ENCODE measurements around the gene DLK1.

Gene DLK1

DNA sequence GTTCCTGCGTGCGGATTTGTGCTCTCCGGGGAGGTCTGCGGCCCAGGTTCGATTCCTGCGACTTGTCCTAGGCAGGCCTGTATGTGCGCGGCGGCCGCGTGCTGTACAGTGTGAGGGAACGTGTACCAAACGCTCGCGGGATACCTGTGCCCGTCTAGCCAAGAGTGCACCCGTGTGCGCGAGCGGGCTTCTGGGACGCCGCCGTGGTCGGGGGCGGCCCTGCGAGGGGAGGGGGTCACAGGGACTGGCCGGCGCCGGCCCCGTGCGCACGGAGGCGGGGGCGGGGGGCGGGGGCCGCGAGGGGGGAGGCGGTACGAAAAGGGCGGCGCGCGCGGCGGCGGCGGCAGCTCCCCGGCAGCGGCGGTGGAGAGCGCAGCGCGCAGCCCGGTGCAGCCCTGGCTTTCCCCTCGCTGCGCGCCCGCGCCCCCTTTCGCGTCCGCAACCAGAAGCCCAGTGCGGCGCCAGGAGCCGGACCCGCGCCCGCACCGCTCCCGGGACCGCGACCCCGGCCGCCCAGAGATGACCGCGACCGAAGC lies at the start of gene DLK1:
DLK1 (plus strand) TSS at position 343 of the 536 bp plus-strand sequence; CDS start at position 520, 177 bp downstream.
- peaks cover 60% of the 10 kb centered on the region for H3K4me1 Mint-ChIP-seq
- no peaks in the 10 kb centered on the region for H3K9me3 Mint-ChIP-seq
- TF ChIP-seq, protein P1, sequence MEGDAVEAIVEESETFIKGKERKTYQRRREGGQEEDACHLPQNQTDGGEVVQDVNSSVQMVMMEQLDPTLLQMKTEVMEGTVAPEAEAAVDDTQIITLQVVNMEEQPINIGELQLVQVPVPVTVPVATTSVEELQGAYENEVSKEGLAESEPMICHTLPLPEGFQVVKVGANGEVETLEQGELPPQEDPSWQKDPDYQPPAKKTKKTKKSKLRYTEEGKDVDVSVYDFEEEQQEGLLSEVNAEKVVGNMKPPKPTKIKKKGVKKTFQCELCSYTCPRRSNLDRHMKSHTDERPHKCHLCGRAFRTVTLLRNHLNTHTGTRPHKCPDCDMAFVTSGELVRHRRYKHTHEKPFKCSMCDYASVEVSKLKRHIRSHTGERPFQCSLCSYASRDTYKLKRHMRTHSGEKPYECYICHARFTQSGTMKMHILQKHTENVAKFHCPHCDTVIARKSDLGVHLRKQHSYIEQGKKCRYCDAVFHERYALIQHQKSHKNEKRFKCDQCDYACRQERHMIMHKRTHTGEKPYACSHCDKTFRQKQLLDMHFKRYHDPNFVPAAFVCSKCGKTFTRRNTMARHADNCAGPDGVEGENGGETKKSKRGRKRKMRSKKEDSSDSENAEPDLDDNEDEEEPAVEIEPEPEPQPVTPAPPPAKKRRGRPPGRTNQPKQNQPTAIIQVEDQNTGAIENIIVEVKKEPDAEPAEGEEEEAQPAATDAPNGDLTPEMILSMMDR (IDR thresholded peaks at IDR 0.05; ENCODE audit: unreplicated experiment in 3 of 3): no peak
- no peaks in the 10 kb centered on the region for H3K36me3 Mint-ChIP-seq (ENCODE audit: low read depth)
- H3K27me3 Mint-ChIP-seq (ENCODE audit: low read depth): peaks cover 86% of the 10 kb centered on the region
- peak within 1 kb of the TSS in 2 of 3 experiments; percentile 26 to 43 for H3K27ac Mint-ChIP-seq
- peak within 1 kb of the TSS; percentile 71 to 91 (median 85) for H3K4me3 Mint-ChIP-seq

DNA sequence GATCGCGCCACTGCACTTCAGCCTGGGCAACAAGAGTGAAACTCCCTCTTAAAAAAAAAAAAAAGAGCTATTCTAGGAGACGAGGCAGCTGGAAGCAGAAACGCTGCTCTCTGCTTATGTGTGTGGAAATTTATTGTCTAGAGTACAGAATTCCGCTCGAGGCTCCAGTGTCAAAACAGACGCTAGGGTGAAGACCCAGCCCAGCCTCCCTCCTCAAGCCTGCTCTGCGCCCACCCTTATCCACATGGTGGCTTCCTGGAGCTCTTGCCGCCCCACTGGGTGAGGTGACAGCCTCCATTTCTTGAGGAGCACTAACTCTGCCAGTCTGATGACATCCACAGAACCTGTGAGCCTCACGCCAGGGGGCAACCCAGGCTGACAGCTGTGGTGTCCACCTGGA lies 49.5 kb upstream of the DLK1 start:
- TF ChIP-seq, protein P1 (IDR thresholded peaks at IDR 0.05; ENCODE audit: unreplicated experiment in 3 of 3): no peak
- no peaks in the 10 kb centered on the region for H3K36me3 Mint-ChIP-seq (ENCODE audit: low read depth)
- peaks cover 86% of the 10 kb centered on the region for H3K4me1 Mint-ChIP-seq
- no peaks in the 10 kb centered on the region for H3K9me3 Mint-ChIP-seq
- H3K4me3 Mint-ChIP-seq: peak overlapping the region in 1 of 3 experiments; percentile 39
- H3K27me3 Mint-ChIP-seq (ENCODE audit: low read depth): peaks cover 18% of the 10 kb centered on the region
- peak overlapping the region; percentile 99 for H3K27ac Mint-ChIP-seq

- no peaks in the 10 kb centered on the region for H3K36me3 Mint-ChIP-seq (ENCODE audit: low read depth)
- TF ChIP-seq, protein P1 (IDR thresholded peaks at IDR 0.05; ENCODE audit: unreplicated experiment in 3 of 3): no peak
- peak overlapping the region; percentile 99 for H3K27ac Mint-ChIP-seq
- peaks cover 15% of the 10 kb centered on the region for H3K27me3 Mint-ChIP-seq (ENCODE audit: low read depth)
- no peaks in the 10 kb centered on the region for H3K9me3 Mint-ChIP-seq
- peaks cover 85% of the 10 kb centered on the region for H3K4me1 Mint-ChIP-seq
- peak overlapping the region in 1 of 3 experiments; percentile 39 for H3K4me3 Mint-ChIP-seq
These were observed 48.9 kb upstream of the DLK1 start for GRCh38 chr14:100677554-100678468.

- no peaks in the 10 kb centered on the region for H3K36me3 Mint-ChIP-seq (ENCODE audit: low read depth)
- peaks cover 10% of the 10 kb centered on the region for H3K27me3 Mint-ChIP-seq (ENCODE audit: low read depth)
- H3K4me3 Mint-ChIP-seq: peak overlapping the region in 1 of 3 experiments; percentile 25
- H3K4me1 Mint-ChIP-seq: peaks cover 83% of the 10 kb centered on the region
- H3K27ac Mint-ChIP-seq: peak overlapping the region; percentile 99
- no peaks in the 10 kb centered on the region for H3K9me3 Mint-ChIP-seq
- TF ChIP-seq, protein P1 (IDR thresholded peaks at IDR 0.05; ENCODE audit: unreplicated experiment in 3 of 3): no peak
These were observed 48.2 kb upstream of the DLK1 start for GRCh38 chr14:100678469-100678828.

- H3K9me3 Mint-ChIP-seq: no peaks in the 10 kb centered on the region
- H3K27ac Mint-ChIP-seq: peak overlapping the region; percentile 99
- H3K36me3 Mint-ChIP-seq (ENCODE audit: low read depth): no peaks in the 10 kb centered on the region
- peaks cover 5% of the 10 kb centered on the region for H3K27me3 Mint-ChIP-seq (ENCODE audit: low read depth)
- peaks cover 83% of the 10 kb centered on the region for H3K4me1 Mint-ChIP-seq
- TF ChIP-seq, protein P1 (IDR thresholded peaks at IDR 0.05; ENCODE audit: unreplicated experiment in 3 of 3): no peak
- peak overlapping the region in 1 of 3 experiments; percentile 18 for H3K4me3 Mint-ChIP-seq
These were observed 47.5 kb upstream of the DLK1 start for GRCh38 chr14:100679153-100679552.
